ENCODE data around the gene PDGFD. TPM values are rescaled to one million over a fixed set of nuclear protein-coding genes. Genes with fewer than 3 reads are reported as not detected.

The PDGFD gene
- total and polyA plus RNA-seq, 2 donors (not counting 1 experiment from before 2014, with no cell fraction given): 1.3 TPM

- DNase-seq (ENCODE audit: low read depth in 2 of 2): no peak
- Histone ChIP-seq H2AFZ (ENCODE audit: low read length) (no peak overlapping the region), H3K27ac (ENCODE audit: insufficient read depth, low read length) (no peak overlapping the region), H4K20me1 (ENCODE audit: control insufficient read depth, extremely low read depth, insufficient read depth, low read length) (no peaks in the 10 kb centered on the region), H3K9ac (ENCODE audit: insufficient read depth, low read length) (no peak overlapping the region), H3K36me3 (ENCODE audit: control insufficient read depth, insufficient read depth, low read length) (no peaks in the 10 kb centered on the region), H3K79me2 (ENCODE audit: control insufficient read depth, insufficient read depth, low read length) (no peaks in the 10 kb centered on the region), H3K4me3 (replicated peaks in 1 of 4; ENCODE audit: control extremely low read depth in 1 of 4, insufficient read depth in 1 of 4, low read depth in 3 of 4, low read length in 4 of 4) (no peak overlapping the region), H3K9me3 (ENCODE audit: control insufficient read depth, insufficient read depth, low read depth, low read length) (no peaks in the 10 kb centered on the region), H3K27me3 (ENCODE audit: control insufficient read depth, insufficient read depth, low read length) (no peaks in the 10 kb centered on the region), H3K4me2 (ENCODE audit: extremely low read depth, insufficient read depth, low read length) (no peak overlapping the region), H3K4me1 (ENCODE audit: control insufficient read depth, extremely low read depth, insufficient read depth, low read length) (no peaks in the 10 kb centered on the region)
- TF ChIP-seq CTCF (conservative IDR thresholded peaks at IDR 0.05 in 1 of 2, IDR thresholded peaks at IDR 0.05 in 1 of 2; ENCODE audit: low read depth in 1 of 2, low read length in 2 of 2) (no peak), EZH2 (IDR thresholded peaks at IDR 0.05; ENCODE audit: low read length, missing control alignments) (no peak)
Measured at GRCh38 chr11:103867481-103867880, 296.5 kb downstream of the PDGFD start.

GRCh38 chr11:103863497-103863896 is 300.4 kb downstream of the PDGFD start:
- no peak overlapping the region for H3K4me3 ChIP-seq (replicated peaks in 1 of 4; ENCODE audit: control extremely low read depth in 1 of 4, insufficient read depth in 1 of 4, low read depth in 3 of 4, low read length in 4 of 4)

GRCh38 chr11:103862802-103863174 is 301.2 kb downstream of the PDGFD start:
- H2AFZ ChIP-seq (ENCODE audit: low read length): no peak overlapping the region

More at GRCh38 chr11:103863497-103863896, 300.4 kb downstream of the PDGFD start:
- H2AFZ ChIP-seq (ENCODE audit: low read length): no peak overlapping the region
- H3K9ac ChIP-seq (ENCODE audit: insufficient read depth, low read length): no peak overlapping the region
- no peak overlapping the region for H3K4me2 ChIP-seq (ENCODE audit: extremely low read depth, insufficient read depth, low read length)
- TF ChIP-seq EZH2 (IDR thresholded peaks at IDR 0.05; ENCODE audit: low read length, missing control alignments): no peak
- no peak for TF ChIP-seq CTCF (conservative IDR thresholded peaks at IDR 0.05 in 1 of 2, IDR thresholded peaks at IDR 0.05 in 1 of 2; ENCODE audit: low read depth in 1 of 2, low read length in 2 of 2)
- no peak overlapping the region for H3K27ac ChIP-seq (ENCODE audit: insufficient read depth, low read length)
- no peaks in the 10 kb centered on the region for H3K79me2 ChIP-seq (ENCODE audit: control insufficient read depth, insufficient read depth, low read length)
- no peaks in the 10 kb centered on the region for H3K4me1 ChIP-seq (ENCODE audit: control insufficient read depth, extremely low read depth, insufficient read depth, low read length)
- no peaks in the 10 kb centered on the region for H3K9me3 ChIP-seq (ENCODE audit: control insufficient read depth, insufficient read depth, low read depth, low read length)
- peak; percentile 61 to 63 for DNase-seq (ENCODE audit: low read depth in 2 of 2)
- H4K20me1 ChIP-seq (ENCODE audit: control insufficient read depth, extremely low read depth, insufficient read depth, low read length): no peaks in the 10 kb centered on the region
- no peaks in the 10 kb centered on the region for H3K27me3 ChIP-seq (ENCODE audit: control insufficient read depth, insufficient read depth, low read length)
- no peaks in the 10 kb centered on the region for H3K36me3 ChIP-seq (ENCODE audit: control insufficient read depth, insufficient read depth, low read length)

More at GRCh38 chr11:103862802-103863174, 301.2 kb downstream of the PDGFD start:
- Histone ChIP-seq H3K79me2 (ENCODE audit: control insufficient read depth, insufficient read depth, low read length) (no peaks in the 10 kb centered on the region), H3K4me2 (ENCODE audit: extremely low read depth, insufficient read depth, low read length) (no peak overlapping the region), H4K20me1 (ENCODE audit: control insufficient read depth, extremely low read depth, insufficient read depth, low read length) (no peaks in the 10 kb centered on the region), H3K36me3 (ENCODE audit: control insufficient read depth, insufficient read depth, low read length) (no peaks in the 10 kb centered on the region), H3K9ac (ENCODE audit: insufficient read depth, low read length) (no peak overlapping the region), H3K9me3 (ENCODE audit: control insufficient read depth, insufficient read depth, low read depth, low read length) (no peaks in the 10 kb centered on the region), H3K4me1 (ENCODE audit: control insufficient read depth, extremely low read depth, insufficient read depth, low read length) (no peaks in the 10 kb centered on the region), H3K4me3 (replicated peaks in 1 of 4; ENCODE audit: control extremely low read depth in 1 of 4, insufficient read depth in 1 of 4, low read depth in 3 of 4, low read length in 4 of 4) (no peak overlapping the region), H3K27ac (ENCODE audit: insufficient read depth, low read length) (no peak overlapping the region), H3K27me3 (ENCODE audit: control insufficient read depth, insufficient read depth, low read length) (no peaks in the 10 kb centered on the region)
- no peak for TF ChIP-seq CTCF (conservative IDR thresholded peaks at IDR 0.05 in 1 of 2, IDR thresholded peaks at IDR 0.05 in 1 of 2; ENCODE audit: low read depth in 1 of 2, low read length in 2 of 2)
- TF ChIP-seq EZH2 (IDR thresholded peaks at IDR 0.05; ENCODE audit: low read length, missing control alignments): no peak
- no peak for DNase-seq (ENCODE audit: low read depth in 2 of 2)
